Smooth muscle cell of the brain vasculature (primary cell): ENCODE data around the gene IL11.

Experiments used
- DNase-seq: peaks from one replicate; pipeline ENCODE4 v3.0.0-alpha.2; 2012; ENCODE audit warnings: low read depth, low spot score

IL11 gene

DNA sequence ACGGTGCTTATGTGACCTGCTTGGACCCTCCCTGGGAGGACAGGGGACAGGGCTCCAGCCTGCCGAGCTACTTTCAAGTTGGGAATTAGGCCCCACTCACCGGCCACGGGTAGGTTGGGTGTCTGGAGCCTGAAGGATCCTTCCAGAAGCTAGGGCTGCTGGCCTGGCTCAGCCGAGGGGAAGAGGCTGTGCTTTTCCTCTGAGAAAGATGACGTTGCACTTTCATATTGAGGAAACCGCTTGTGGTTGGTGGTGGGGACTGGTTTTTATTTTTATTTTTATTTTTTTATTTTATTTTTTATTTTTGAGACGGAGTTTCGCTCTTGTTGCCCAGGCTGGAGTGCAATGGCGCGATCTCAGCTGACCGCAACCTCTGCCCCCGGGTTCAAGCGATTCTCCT is 45.1 kb downstream of the IL11 start, which contains the start of gene TMEM150B:
Gene TMEM150B (minus strand): TSS at position 170 of the 400 bp plus-strand sequence. CDS start 4,305 bp downstream, outside the sequence.
- no peak for DNase-seq

DNA sequence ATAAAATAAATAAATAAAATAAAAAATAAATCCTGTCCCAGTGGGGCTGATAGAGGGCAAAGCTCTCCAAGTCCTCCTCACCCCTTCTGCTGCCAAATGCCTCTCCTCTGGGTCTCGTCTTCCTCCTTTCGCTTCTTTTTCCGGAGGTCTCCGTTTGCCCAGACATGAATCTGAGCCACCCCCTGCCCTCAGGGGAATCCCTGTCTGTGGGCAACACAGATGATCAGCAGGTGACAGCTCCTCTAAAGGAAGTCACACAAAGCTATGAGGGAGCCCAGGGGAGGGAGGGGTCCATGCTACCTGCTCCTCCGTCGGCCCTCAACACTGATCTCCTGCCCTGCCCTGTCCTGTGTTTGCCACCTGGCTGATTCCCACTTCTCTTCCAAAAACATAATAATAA is 45.6 kb downstream of the IL11 start:
- no peak for DNase-seq

DNA sequence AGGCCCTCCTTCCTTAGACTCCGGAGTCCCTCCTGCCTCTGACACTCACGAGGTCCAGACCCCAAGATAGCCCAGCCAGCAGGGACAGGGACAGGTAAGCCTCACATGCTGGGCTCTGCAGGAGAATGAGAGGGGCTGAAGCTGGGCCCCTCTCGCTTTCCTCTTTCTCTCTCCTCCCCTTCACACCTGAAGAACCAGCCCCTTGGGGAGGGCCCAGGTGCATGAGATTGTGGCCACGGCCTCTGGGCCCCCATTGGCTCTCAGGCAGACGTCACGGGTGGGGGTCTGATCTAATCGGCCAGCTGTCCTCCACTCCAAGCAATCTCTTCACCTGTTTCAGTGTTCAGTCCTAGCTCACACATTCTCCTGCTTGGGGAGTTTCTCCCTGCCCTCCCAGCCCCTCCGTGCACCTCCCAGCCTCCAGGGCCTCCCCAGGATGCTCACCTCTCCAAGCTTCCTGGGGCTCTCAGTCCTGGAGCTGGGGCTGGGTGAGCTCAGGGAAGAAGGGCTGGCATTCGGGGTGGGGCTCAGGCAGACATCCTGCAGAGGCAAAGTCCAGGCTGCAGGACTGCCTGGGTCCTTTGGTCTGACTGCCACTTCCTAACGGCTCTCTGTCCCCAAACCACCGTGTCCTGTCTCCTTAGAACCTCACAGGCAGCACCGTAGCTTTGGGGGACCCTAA is 47.9 kb downstream of the IL11 start:
- no peak for DNase-seq

DNA sequence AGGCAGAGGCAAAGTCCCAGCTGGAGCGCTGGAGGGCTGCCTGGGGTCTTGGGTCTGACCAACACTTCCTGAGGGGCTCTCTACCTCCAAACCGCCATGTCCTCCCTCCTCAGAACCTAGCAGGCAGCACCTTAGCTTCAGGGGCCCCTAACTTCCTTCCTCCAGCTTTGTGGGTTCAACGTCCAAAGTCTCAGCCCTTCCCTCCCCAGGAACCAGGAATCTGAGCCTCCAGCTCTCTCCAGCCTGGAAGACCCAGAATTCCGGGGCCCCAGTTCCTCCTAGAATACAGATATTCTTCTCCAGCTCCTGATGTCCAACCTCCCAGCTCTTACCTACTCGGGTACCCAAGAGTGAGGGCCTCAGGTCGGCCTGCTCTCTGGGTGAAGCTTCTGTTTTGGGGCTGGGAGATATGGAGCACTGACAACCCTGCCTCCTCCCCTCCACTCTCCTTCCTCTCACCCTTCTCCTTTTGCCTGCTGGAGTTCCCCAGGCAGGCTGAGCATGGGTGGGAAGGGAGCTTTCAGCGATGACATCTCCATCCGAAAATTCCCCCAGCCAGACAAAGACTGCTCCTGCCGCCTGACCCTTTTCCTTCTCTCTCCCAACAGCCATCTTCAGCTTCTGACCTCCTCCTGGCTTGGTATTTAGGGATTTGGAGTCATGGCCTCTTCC is 48.7 kb downstream of the IL11 start:
- DNase-seq: no peak

DNA sequence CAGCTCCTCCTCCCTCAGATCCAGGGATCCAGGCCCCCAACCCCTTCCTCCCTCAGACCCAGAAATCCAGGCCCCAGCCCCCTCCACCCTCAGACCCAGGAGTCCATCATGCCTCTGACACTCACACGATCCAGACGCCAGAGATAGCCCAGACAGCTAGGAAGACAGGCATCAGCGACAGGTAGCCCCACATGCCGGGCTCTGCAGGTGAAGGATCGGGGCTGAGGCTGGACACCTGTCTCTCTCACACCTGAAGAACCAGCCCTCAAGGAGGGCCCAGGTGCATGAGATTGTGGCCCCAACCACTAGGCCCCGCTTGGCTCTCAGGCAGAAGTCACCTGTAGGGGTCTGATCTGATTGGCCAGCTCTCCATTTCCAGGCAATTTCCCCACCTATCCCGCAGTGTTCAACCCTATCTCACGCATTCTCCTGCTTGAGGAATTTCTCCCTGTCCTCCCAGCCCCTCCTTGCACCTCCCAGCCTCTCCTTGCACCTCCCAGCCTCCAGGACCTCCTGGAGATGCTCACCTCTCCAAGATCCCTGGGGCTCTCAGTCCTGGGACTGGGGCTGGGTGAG is 49.3 kb downstream of the IL11 start:
- DNase-seq: no peak

DNA sequence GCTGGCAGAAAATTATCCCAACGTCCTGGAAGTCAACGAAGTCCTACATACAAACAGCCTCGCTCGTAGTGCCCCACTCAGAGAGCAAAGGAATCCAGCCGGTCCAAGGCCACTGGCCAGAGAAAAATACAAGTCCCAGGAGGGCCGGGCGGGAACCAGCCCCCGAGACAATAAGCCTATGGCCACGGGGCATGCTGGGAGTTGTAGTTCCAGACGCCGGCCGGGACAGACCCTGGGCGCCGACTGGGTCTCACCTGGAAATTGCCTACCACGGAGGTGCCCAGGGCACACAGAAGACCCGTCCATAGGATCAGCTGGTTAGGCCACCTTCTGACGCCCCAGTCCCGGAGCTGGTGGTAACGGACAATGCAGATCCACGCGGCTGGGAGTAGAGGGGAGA is 50.5 kb downstream of the IL11 start:
- no peak for DNase-seq

DNA sequence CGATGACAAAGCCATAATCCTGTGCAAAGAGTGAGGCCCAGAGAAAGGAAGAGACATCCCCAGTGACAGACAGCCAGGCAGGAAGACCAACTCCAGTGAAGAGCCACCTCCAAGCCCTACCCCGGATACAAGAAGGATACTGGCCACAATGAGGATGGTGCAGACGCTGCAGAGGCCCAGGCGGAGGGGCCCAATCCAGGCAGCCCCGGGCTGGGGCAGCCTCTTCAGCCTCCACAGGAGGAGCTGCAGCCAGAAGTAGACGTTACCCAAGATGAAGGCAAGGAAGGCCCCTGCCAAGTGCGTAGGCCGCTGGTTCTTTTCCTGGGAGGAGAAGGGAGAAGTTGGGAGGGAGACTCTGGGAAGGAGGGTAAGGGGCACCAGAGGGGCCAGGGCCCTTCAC is 53.6 kb downstream of the IL11 start:
- no peak for DNase-seq

DNA sequence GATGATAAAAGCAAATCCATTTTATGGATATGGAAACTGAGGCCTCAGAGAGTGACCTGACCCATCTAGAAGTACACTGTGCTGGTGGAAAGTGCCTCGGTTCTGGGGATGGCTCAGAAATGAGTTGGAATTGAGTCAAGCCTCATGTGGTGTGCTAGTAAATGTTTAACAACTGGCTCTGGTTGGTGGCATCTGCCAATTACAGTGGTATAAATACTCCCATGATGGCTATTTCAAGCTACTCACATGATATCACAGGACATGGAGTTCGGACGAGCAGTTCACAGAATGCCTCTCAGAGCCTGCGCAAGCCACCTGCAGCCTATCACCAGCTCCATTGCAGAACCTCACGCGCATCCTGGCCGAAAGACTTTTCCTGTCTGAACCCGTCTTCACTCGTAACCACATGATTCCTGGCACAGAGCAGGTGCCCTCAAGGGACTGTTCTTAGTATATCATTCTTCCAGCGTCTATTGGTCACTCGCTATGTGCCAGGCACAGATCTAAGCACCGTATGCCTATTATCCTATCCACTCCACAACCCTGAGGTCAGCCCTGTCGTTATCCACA is 54.2 kb downstream of the IL11 start:
- DNase-seq: no peak

DNA sequence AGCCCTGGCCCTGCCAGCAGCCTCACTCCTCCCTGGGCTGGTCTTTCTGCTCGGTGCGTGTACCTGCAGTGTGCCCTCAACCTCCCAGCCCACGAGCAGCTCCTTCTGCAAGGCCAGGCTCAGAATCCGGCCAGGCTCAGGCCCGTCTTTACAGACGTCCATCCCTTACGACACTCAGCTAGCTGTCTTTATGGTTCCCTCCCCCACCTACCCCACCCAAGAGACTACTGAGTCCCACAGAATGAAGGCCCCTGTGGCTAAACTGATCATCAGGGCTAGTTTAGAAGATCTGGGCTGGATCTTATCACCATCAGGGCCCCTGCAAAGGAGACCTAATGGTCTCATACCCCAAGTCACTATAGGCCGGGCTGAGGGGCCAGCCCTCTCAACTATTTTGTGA is 55.9 kb downstream of the IL11 start:
- DNase-seq: no peak
